ENCODE data around the gene CAMK2G.
A peak's percentile ranks its signal among the peaks of the same experiment; 100 is the strongest.

The CAMK2G gene

DNA sequence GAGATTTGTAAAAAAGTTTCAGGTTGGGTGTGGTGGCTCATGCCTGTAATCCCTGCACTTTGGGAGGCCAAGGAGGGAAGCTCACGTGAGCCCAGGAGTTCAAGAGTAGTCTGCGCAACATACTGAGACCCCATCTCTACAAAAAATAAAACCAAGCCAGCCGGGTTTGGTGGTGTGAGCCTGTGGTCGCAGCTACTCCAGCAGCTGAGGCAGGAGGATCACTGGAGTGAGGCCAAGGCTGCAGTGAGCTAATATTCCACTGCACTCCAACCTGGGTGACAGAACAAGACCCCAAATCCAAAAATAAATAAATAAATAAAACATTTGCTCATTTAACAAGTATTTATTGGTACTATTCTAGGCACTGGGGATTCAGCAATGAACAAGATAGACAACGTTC is 94.1 kb downstream of the CAMK2G start:
- Mint-ChIP-seq H3K27me3 (no peaks in the 10 kb centered on the region), H3K9me3 (no peaks in the 10 kb centered on the region), H3K4me3 (peak overlapping the region; percentile 96), H3K36me3 (peaks cover 7% of the 10 kb centered on the region), H3K27ac (no peak overlapping the region), H3K4me1 (peaks cover 25% of the 10 kb centered on the region)
- no peak for DNase-seq (ENCODE audit: low spot score in 2 of 2)
- ATAC-seq (ENCODE audit: low read depth), result no peak

DNA sequence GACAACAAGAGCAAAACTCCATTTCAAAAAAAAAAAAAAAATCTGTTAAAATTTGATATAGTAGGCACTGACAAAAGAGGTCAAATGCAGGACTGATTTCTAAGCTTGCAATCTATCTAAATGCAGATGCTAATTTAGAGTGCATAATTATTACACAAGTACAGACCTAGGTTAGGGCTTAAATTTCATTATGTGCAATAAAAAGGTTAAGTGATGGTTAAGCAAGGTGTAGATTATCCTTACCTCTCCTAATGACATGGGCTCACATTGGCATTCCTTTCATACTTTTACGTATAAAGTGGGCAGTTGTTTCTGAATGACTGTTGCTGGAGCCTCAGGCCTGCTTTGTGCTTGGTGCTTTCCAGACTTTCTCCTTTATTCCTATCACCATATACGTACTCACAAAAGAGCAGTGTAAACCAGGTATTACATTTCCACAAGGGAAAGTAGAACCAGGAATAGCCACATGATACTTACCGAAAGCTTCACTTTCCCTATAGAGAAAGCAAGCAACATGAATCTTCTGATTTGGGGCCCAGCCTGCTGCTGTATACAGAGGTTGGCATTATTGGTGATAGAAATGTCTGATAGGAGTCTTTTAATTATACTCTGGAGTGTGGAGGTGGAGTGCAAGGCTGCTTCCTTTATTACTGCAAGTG is 94.7 kb downstream of the CAMK2G start:
- ATAC-seq (ENCODE audit: low read depth) (no peak), DNase-seq (ENCODE audit: low spot score in 2 of 2) (no peak)
- Mint-ChIP-seq H3K4me1 (peaks cover 28% of the 10 kb centered on the region), H3K36me3 (peaks cover 7% of the 10 kb centered on the region), H3K4me3 (peak overlapping the region; percentile 47), H3K27me3 (no peaks in the 10 kb centered on the region), H3K27ac (no peak overlapping the region), H3K9me3 (no peaks in the 10 kb centered on the region)

DNA sequence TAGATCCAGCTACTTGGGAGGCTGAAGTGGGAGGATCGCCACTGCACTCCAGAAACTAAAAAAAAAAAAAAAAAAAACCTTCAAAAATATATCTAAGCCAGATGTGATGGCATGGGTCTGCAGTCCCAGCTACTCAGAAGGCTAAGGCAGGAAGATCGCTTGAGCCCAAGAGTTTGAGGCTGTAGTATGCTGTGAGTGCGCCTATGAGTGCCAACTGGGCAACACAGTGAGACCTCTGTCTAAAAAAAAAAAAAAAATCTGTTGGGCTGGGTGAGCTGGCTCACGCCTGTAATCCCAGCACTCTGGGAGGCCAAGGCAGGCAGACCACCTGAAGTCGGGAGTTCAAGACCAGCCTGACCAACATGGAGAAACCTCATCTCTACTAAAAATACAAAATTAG is 95.3 kb downstream of the CAMK2G start:
- Mint-ChIP-seq H3K27ac (no peak overlapping the region), H3K9me3 (no peaks in the 10 kb centered on the region), H3K4me1 (peaks cover 32% of the 10 kb centered on the region), H3K4me3 (no peak overlapping the region), H3K36me3 (peaks cover 9% of the 10 kb centered on the region), H3K27me3 (no peaks in the 10 kb centered on the region)
- DNase-seq (ENCODE audit: low spot score in 2 of 2) (no peak), ATAC-seq (ENCODE audit: low read depth) (no peak)

DNA sequence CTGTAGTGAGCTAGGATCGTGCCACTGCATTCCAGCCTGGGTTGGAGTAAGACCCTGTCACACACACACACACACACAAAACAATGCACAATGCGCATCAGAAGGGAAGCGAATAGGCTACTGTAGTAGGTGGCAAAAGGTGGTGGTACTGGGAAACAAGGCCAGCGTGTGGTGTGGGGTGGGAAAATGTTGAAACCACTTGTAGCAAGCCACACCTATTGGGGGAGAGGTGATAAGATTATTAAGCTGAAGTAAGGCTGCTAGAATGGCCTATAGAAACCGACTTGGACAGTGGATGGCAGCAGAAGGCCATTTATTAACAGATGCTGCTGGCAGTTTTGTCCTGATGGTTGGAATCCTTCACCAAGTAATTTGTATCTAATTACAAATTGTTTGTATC is 99.7 kb downstream of the CAMK2G start:
- DNase-seq (ENCODE audit: low spot score in 2 of 2), result no peak
- Mint-ChIP-seq H3K9me3 (no peaks in the 10 kb centered on the region), H3K27ac (peak overlapping the region; percentile 84), H3K4me3 (peak overlapping the region; percentile 66), H3K4me1 (peaks cover 28% of the 10 kb centered on the region), H3K27me3 (no peaks in the 10 kb centered on the region), H3K36me3 (peaks cover 16% of the 10 kb centered on the region)
- ATAC-seq (ENCODE audit: low read depth), result no peak

DNA sequence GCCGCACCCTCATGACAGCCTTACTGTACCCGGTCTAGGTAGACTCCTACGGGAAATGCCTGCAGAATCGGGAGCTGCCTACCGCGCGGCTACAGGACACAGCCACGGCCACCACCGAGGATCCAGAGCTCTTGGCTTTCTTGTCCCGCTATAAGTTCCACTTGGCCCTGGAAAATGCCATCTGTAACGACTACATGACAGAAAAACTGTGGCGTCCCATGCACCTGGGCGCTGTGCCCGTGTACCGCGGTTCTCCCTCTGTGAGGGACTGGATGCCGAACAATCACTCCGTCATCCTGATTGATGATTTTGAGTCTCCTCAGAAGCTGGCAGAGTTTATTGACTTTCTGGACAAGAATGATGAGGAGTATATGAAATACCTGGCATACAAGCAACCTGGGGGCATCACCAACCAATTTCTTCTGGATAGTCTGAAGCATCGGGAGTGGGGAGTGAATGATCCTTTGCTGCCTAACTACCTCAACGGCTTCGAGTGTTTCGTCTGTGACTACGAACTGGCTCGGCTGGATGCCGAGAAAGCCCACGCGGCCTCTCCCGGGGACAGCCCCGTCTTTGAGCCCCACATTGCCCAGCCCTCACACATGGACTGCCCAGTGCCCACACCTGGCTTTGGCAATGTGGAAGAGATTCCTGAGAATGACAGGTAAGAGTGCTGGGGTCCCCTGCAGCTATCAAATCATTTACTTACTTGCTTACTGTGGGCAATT is 101.0 kb downstream of the CAMK2G start:
- Mint-ChIP-seq H3K4me3 (peak overlapping the region; percentile 84), H3K9me3 (no peaks in the 10 kb centered on the region), H3K27me3 (no peaks in the 10 kb centered on the region), H3K36me3 (peaks cover 19% of the 10 kb centered on the region), H3K27ac (peak overlapping the region; percentile 84), H3K4me1 (peaks cover 38% of the 10 kb centered on the region)
- ATAC-seq (ENCODE audit: low read depth), result no peak
- peak in 1 of 2 donors; percentile 32 for DNase-seq (ENCODE audit: low spot score in 2 of 2)

DNA sequence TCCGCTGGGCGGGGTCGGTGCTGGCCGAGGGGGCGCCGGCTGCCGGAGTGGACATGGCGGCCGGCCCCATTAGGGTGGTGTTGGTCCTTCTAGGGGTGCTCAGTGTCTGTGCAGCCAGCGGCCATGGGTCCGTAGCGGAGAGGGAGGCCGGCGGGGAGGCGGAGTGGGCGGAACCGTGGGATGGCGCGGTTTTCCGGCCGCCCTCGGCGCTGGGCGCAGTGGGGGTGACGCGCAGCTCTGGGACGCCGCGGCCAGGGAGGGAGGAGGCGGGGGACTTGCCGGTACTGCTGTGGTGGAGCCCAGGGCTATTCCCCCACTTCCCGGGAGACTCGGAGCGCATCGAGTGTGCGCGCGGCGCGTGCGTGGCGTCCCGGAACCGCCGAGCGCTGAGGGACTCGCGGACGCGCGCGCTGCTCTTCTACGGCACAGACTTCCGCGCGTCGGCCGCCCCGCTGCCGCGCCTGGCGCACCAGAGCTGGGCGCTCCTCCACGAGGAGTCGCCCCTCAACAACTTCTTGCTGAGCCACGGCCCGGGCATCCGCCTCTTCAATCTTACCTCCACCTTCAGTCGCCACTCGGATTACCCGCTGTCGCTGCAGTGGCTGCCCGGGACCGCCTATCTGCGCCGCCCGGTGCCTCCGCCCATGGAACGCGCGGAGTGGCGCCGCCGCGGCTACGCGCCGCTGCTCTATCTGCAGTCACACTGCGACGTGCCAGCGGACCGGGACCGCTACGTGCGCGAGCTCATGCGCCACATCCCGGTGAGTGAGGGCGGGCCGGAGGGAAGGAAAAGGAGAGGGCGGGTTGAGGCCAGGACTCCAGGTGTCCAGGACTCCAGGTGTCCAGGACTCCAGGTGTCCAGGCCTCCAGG is 101.8 kb downstream of the CAMK2G start:
- Mint-ChIP-seq H3K27ac (peak overlapping the region; percentile 84), H3K9me3 (no peaks in the 10 kb centered on the region), H3K4me1 (peaks cover 41% of the 10 kb centered on the region), H3K4me3 (peak overlapping the region; percentile 84), H3K27me3 (no peaks in the 10 kb centered on the region), H3K36me3 (peaks cover 23% of the 10 kb centered on the region)
- ATAC-seq (ENCODE audit: low read depth), result peak; percentile 74
- peak; percentile 71 to 81 for DNase-seq (ENCODE audit: low spot score in 2 of 2)

DNA sequence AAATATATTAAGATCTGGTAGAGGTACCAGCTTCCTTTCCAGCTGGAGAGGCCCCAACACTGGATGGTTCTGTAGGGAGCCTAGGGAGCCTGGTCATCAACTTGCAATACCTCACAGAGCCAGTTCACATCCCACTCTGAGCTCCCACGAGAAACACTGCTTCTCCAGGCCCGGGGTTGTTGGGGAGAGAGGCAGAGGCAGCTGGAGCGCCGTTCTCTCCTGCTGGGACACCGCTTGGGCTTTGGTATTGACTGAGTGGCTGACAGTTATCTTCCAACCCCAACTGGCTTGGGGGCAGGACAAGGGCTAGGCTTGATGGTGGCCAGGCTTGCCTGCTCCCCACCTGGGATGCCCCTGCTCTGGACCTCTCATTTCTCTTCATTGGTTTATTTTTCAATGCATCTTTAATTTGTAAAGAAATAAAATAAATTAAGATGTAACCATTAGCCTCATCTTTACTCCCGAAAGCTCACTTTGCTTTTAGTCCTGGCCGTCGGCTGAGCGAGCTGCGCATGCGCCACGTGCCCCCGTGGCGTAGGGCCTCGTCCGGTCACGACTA is 102.6 kb downstream of the CAMK2G start:
- peak in 1 of 2 donors; percentile 70 for DNase-seq (ENCODE audit: low spot score in 2 of 2)
- Mint-ChIP-seq H3K36me3 (peaks cover 24% of the 10 kb centered on the region), H3K4me1 (peaks cover 41% of the 10 kb centered on the region), H3K9me3 (no peaks in the 10 kb centered on the region), H3K27me3 (no peaks in the 10 kb centered on the region), H3K4me3 (peak overlapping the region; percentile 84), H3K27ac (peak overlapping the region; percentile 84)
- ATAC-seq (ENCODE audit: low read depth), result peak; percentile 34

DNA sequence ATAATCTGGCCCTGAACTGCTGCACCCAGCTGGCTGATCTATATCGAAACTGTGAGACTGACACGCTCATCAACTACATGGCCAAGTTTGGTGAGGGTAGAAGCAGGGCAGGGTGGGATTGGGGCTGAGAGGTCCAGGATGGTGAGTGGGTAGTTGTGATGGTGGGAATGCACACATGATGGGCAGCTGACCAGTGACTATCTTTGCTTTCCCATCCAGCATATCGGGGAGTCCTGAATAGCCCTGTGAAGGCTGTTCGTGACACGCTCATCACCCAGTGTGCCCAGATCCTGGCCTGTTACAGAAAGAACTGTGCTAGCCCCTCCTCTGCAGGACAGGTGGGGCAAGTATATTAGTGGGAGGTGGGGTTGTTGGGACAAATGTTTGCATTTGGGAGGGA is 105.0 kb downstream of the CAMK2G start:
- no peak for DNase-seq (ENCODE audit: low spot score in 2 of 2)
- Mint-ChIP-seq H3K36me3 (peaks cover 35% of the 10 kb centered on the region), H3K4me1 (peaks cover 30% of the 10 kb centered on the region), H3K27ac (peak overlapping the region; percentile 56), H3K27me3 (no peaks in the 10 kb centered on the region), H3K9me3 (no peaks in the 10 kb centered on the region), H3K4me3 (peak overlapping the region; percentile 62)
- no peak for ATAC-seq (ENCODE audit: low read depth)

DNA sequence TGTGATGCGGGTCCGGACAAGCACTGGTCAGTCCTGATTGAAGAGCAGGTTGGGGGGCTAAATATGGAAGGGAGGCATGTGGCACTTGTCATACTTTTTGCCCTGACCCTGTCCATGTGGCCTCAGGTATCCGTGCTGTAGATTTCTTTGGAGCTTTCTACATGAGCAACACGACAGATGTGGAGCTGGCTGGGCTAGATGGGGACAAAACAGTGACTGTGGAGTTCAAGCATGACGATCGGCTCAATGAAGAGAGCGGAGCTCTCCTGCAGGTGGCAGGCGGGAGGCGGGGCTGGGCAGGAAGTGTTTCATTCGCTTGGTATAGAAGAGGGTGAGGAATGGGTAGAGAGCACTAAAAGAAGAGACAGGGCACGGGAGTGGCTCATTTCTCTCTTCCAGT is 105.5 kb downstream of the CAMK2G start:
- DNase-seq (ENCODE audit: low spot score in 2 of 2) (peak; percentile 49 to 52), ATAC-seq (ENCODE audit: low read depth) (peak; percentile 49)
- H3K4me3 Mint-ChIP-seq, result peak overlapping the region; percentile 62
- peaks cover 27% of the 10 kb centered on the region for H3K4me1 Mint-ChIP-seq
- H3K27me3 Mint-ChIP-seq, result no peaks in the 10 kb centered on the region
- H3K36me3 Mint-ChIP-seq, result peaks cover 37% of the 10 kb centered on the region
- peak overlapping the region; percentile 56 for H3K27ac Mint-ChIP-seq
- H3K9me3 Mint-ChIP-seq, result no peaks in the 10 kb centered on the region

DNA sequence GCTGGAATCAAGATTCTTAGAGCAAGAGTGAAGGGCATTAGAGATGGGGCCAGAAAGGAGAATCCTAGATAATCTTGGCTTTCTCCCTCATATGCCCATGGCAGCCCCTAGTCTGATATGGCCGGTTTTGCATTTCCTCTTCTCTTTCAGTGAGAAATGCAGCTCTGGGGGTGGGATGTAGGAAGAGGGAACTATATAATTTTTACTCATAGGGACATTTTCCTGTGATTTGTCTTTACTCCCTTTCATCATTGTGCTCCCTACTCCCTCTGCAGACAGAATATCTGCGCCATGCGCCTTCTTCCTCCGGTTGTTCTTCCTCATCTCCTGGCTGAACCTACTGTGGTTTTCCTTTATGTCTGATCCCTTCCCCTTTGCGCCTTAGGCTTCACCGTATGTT is 109.3 kb downstream of the CAMK2G start:
- no peak for DNase-seq (ENCODE audit: low spot score in 2 of 2)
- Mint-ChIP-seq H3K27ac (no peak overlapping the region), H3K4me3 (no peak overlapping the region), H3K27me3 (no peaks in the 10 kb centered on the region), H3K36me3 (peaks cover 56% of the 10 kb centered on the region), H3K9me3 (no peaks in the 10 kb centered on the region), H3K4me1 (peaks cover 25% of the 10 kb centered on the region)
- ATAC-seq (ENCODE audit: low read depth), result no peak

DNA sequence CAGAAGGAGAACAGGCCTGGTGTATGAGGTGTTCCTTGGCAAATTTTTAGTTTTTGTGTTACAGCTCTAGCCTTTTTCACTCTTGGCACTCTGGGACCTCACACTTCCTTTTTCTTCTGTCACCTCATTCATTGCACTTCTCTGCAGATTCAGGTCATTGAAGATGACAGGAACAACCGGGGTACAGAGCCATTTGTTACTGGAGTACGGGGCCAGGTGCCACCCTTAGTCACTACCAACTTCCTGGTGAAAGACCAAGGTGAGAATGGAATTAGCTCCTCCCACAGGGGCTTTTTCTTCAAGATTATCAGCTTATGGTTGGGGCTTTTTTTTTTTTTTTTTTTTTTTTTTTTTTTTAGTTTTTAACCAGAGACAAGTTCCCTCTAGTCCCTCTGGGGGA is 111.0 kb downstream of the CAMK2G start:
- Mint-ChIP-seq H3K27ac (peak overlapping the region; percentile 62), H3K4me3 (no peak overlapping the region), H3K4me1 (peaks cover 17% of the 10 kb centered on the region), H3K36me3 (peaks cover 52% of the 10 kb centered on the region), H3K9me3 (no peaks in the 10 kb centered on the region), H3K27me3 (no peaks in the 10 kb centered on the region)
- ATAC-seq (ENCODE audit: low read depth) (peak; percentile 76), DNase-seq (ENCODE audit: low spot score in 2 of 2) (no peak)

DNA sequence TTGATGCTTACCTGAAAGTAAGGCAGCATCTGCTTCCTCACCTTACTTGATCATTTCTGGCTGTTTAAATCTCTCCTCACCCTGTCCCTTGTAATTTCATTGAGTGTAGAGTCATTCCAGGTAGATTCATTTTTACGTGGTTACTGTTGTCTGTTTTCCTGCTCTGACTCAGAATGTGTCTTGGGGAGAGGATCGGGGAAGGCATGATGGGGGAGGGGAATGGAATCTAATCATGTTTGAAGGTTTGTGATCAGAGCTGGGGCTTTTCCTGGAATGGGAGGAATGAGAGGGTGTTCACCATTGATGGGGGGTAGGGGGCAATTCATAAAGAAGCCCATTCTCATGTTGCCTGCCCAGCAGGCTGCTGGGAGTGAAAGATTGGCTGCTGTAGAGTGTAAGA is 111.4 kb downstream of the CAMK2G start:
- Mint-ChIP-seq H3K4me1 (peaks cover 16% of the 10 kb centered on the region), H3K36me3 (peaks cover 51% of the 10 kb centered on the region), H3K27ac (peak overlapping the region; percentile 62), H3K27me3 (no peaks in the 10 kb centered on the region), H3K4me3 (no peak overlapping the region), H3K9me3 (no peaks in the 10 kb centered on the region)
- ATAC-seq (ENCODE audit: low read depth) (no peak), DNase-seq (ENCODE audit: low spot score in 2 of 2) (no peak)

Measured in memory B cell (primary cell).